Ecto neural progenitor cell (in vitro differentiated cells): Measurements from ENCODE around the gene SMARCD3.

Experiments used
- DNase-seq: peaks from one replicate; pipeline ENCODE4 v3.0.0-alpha.2; 2018; ENCODE audit warnings: low spot score

Gene SMARCD3

GRCh38 chr7:151247611-151248345 is 716 bp downstream of the SMARCD3 start:
- peak; percentile 66 for DNase-seq

DNA sequence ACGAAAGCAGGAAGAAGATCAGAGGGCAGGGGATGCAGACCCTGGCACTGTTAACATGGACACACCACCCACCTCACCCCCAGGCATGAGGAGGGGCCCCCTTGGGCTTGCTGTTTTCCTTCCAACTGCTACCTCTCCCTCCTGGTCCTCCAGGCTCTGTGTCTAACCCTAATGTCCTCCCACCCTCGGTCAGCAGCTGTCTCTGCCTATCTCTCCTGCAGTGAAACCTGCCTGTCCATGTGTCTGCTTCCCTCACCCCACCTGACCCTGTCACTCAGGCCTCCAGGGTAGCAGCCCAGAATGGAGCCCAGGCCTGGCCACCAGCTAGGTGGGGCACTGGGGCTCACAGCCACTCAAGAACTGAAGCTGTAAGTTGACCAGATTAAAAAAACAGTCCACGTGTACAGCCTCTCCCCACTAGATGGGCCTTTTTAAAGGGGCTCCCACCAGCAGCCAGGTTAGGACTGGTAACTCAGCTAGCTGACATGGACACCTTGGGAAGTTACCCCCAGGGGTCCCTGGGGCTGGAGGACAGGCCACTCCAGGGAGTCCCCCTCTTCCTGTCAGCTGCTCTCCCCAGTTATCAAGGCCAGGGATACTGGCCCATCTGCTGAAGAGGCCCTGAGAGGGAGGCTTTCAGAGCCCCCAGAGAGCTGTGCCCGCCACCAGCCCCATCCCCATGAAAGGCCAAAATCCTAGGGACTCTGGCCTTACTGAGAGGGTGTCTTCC is 1.5 kb downstream of the SMARCD3 start:
- no peak for DNase-seq

DNA sequence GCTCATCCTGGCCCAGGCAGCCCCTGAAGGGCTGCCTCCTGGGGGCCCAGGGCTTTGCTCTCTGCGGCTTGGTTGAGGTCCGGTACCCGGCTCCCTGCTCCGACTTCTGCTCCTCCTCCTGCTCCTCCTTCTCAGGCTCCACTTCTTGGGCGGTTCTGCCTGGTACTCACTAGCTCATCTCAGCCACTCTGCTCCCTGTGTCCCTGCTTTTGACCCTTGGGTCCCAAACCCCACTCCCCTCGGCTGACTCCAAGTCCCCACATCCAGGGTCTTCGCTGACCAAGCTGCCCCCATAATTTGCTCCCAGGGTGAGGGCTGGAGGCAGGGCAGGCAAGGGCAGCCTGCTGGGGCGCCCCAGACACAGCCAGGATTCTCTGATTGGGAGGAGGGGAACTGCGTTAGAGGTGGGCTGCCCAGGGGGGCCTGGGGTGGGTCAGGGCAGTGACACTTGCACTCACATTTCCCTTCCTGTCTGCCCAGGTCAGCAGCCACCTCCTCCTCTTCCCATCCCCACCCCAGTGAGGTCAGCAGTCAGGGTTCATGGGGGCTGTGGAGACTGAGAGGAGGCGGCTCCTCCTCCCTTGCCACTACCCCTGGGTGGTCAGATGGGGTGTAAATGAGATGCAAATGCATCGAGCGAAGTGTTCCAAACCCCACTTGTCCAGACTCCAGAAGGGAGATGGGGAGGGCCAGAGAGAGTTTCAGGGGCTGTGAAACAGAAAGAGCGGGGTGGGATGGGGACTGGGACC is 2.2 kb downstream of the SMARCD3 start:
- DNase-seq = no peak

DNA sequence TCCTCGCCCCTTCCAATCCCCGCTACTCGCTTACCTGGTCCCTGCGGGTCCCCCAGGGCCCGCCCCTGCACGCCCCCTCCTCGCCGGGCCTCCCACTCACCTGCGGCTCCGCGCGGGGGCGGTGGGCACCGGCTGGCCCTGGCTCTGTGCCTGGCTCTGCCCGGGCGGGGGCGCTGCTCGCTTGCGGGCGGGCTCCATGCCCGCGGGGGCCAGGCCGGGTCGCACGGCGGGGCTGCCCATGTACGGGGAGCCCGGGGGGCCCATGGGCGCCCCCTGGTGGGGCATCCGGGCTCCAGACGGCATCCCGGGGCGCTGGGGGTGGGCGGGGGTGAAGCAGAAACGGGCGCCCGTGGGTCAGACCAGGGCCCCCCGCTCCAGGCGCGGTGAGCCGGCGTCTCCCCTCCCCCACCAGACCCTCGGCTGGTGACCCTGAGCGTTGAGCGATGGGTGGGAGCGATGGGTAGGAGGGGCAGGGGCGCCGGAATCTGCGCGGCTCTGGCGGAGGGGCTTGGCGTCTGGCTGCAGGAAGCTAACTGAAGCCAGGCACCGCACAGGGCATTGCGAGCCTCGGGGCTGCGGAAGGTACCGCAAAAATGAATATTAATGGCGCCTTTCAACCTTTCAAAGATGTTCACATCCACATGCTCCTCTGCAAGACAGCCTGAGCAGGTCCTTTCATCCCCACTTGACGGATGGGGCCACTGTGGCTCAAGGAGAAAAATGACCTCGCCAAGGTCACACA is 3.0 kb downstream of the SMARCD3 start:
- peak; percentile 79 for DNase-seq

DNA sequence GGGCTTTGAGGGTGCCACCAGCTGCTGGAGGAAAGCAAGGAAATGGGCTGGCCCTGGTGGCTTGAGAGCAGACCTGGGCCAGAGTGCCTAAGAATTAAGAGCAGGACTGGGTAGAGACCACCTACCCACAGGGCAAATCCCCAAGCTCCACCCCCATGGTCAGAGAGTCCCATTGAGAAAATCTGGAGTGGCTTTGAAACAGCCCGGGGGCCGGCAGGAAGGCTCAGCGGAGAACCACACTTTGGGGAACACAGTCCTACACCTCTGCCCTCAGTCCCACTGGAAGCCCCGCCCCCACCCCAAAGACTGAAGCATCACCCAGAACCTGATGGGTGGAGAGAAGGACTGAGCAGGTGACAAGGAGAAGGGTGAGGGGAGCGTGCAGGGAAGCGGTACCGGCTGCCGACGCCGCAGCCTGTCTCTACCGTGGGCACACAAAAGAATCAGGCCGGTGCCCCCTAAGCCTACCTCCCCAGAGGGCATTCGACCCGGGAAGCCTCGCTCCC is 3.6 kb downstream of the SMARCD3 start:
- peak; percentile 61 for DNase-seq

- DNase-seq = peak; percentile 67
Measured at GRCh38 chr7:151244196-151244840, 4.2 kb downstream of the SMARCD3 start.

DNA sequence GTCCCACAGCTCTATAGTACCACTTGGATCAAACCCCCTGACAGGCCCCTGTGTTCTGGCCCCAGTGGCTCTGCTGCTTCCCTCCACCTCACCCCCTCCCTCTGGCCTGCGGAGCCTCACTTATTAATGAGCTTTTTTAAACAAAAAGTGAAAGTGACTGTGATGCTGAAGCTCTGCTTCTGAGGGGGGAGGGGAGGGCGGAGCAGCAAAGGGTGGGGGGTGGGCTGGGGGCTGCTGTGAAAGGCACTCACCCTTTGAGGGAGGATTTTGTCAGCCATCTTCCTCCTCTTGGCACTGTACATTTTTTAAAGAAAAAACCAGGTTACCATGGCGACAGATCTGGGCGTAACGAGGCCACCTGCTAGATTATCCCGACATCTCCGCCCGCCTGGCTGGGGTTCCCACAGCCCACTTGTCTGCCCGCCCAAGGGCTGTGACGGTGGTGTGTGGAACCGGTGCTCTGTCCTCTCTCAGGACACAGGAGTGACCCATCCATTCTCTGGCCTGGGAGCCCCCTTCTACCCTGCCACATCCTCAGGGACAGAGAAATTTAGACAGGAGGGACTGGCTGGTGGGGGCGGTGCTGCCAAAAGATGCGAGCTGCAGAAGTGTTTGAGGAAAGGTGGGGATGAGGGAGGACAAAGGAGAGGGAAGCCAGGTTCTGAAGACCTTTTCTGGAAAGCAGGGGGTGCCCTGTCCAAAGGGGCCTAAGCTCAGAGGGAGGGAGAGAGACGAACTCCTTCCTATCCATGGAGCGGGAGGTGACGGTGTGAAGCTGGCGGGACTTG is 4.9 kb downstream of the SMARCD3 start:
- DNase-seq = peak; percentile 72

- DNase-seq = no peak
Measured at GRCh38 chr7:151243045-151243349, 5.5 kb downstream of the SMARCD3 start.

DNA sequence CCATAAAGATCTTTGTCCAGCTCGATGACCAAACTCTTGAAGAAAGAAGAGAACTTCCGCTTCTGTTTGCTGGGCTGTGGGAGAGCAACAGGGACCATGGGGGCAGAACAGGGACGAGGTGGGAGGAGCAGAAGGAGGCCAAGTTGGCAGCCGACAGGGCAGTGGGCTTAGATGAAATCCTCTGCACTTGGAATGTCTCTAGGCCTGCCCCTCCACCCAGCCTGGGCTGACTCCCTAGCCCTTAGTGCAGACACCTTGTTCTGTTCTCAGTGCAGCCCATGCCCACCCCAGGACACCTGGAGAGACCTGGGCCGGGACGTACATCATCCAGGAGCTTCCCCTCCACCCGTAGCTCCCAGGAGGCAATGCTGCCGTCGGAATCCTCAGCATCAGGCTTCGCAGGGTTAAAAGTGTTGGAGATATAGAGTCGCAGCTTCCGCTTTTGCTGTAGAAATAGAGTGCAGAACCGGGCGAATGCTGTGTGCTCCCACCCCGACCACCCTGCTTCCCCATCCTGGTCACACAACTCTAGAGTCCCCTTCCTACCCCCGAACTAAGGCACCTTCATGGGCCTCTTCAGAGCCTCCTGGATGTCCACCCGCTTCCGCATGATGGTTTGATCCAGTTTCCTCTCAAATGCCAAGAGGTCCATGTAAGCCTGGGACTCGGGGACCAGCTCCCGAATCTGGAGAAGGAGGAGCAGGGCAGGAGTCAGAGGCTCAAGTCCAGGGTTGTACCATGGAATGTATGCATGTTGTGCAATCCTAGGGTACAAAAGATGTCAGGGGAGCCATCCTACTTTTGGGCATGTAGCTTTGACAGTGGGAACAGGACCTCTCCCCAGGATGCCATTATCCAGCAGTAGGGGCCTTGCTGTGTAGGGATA is 6.1 kb downstream of the SMARCD3 start:
- DNase-seq = no peak

DNA sequence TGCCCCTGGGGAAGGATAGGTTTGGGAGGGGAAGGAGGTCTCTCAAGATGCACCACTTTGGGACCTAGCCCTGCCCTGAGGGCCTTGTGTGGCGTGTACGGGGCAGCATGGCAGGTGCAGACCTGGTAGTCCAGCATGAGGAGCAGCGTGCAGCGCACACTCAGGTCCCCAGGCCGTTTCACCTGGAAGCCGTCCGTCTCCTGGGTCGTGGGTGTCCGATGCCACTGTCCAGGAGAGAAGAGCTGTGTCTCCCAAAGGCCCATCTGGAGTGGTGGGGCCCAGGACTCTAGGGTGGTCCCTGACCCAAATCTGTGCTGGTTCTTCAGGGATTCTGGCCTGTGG is 6.8 kb downstream of the SMARCD3 start:
- DNase-seq = no peak

- DNase-seq = no peak
Measured at GRCh38 chr7:151240942-151241754, 7.3 kb downstream of the SMARCD3 start.

- DNase-seq = no peak
Measured at GRCh38 chr7:151240536-151240935, 8.0 kb downstream of the SMARCD3 start.

- no peak for DNase-seq
Measured at GRCh38 chr7:151239837-151240459, 8.5 kb downstream of the SMARCD3 start.

DNA sequence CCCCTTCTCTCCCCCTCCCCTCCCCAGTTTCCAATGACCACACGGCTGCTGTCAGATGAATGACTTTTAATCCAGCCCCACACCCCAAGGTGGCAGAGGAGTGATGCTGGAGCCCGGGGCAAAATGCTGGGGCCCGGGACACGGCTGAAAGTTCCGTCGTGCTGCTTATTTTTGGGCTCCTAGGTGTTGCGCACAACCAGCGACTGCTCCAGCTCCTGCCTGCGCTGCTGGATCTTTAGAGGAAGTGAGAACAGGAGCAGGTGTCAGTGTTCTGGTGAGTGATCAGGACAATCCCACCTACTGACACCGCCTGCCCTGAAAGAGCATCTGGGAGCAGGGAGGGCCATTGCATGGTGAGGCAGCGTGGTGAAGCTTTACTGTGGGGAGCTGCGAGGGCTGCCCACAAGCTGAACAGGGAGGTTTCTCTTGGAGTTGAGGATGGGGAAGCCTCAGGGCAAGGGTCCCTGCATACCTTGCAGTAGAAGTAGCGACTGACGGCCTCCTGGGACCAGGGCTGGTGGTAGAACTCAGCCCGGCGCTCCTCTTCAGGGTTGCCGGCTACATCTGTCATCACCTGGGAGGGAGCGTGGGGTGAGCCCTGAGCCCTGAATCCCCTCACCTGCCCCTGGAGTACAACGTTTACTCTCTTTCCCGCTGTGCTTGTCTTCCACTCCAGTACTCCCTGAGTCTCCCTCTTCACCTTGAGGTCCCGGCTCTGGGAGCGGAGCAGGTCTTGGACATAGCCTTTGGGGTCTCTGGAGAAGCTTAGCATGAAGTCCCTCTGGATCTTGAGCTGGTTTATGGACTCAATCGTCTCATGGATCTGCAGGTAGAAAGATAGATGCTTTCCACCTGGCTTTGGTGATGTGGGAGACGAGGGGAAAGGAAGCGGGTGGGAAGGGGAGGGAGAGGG is 9.3 kb downstream of the SMARCD3 start:
- no peak for DNase-seq

GRCh38 chr7:151238190-151238810 is 10.2 kb downstream of the SMARCD3 start:
- DNase-seq = no peak

DNA sequence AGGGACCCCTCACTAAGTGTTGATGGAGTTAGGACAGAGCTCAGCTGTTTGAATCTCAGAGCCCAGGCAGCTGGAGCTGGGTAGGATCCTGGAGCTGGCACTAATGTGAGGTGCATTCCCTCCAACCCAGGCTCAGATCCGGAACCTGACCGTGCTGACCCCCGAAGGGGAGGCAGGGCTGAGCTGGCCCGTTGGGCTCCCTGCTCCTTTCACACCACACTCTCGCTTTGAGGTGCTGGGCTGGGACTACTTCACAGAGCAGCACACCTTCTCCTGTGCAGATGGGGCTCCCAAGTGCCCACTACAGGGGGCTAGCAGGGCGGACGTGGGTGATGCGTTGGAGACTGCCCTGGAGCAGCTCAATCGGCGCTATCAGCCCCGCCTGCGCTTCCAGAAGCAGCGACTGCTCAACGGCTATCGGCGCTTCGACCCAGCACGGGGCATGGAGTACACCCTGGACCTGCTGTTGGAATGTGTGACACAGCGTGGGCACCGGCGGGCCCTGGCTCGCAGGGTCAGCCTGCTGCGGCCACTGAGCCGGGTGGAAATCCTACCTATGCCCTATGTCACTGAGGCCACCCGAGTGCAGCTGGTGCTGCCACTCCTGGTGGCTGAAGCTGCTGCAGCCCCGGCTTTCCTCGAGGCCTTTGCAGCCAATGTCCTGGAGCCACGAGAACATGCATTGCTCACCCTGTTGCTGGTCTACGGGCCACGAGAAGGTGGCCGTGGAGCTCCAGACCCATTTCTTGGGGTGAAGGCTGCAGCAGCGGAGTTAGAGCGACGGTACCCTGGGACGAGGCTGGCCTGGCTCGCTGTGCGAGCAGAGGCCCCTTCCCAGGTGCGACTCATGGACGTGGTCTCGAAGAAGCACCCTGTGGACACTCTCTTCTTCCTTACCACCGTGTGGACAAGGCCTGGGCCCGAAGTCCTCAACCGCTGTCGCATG is 11.0 kb downstream of the SMARCD3 start:
- no peak for DNase-seq
